ENCODE measurements around the gene CAPZB. TPM values are rescaled to one million over a fixed set of nuclear protein-coding genes. Genes with fewer than 3 reads are reported as not detected.

CAPZB gene
- total and polyA plus RNA-seq, 2 of the 4 experiments (the other 2 are of a cell fraction): 216 to 304 TPM

DNA sequence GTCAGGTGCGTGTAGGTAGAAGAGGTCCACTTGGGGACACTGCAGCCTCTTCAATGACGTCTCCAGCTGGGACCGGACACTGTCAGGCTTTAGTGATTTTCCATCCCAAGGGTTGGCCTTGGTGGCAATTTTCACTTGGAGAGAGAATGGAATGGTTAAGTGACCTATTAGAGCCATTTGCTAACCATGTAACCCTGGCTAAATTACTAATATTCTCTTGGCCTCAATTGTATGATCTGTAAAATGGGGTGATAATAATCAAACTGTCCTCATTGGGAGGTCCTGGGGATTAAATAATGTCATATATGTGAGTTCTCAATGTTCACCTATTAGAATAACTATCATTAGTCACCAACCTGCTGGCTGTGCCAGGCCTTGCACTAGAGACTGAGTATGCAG lies 176.8 kb downstream of the CAPZB start:
- H4K20me1 ChIP-seq (ENCODE audit: insufficient read depth, low read length): peaks cover 21% of the 10 kb centered on the region
- TF ChIP-seq MAFK (IDR thresholded peaks at IDR 0.05; ENCODE audit: low read depth, low read length): no peak
- TF ChIP-seq, protein P1, sequence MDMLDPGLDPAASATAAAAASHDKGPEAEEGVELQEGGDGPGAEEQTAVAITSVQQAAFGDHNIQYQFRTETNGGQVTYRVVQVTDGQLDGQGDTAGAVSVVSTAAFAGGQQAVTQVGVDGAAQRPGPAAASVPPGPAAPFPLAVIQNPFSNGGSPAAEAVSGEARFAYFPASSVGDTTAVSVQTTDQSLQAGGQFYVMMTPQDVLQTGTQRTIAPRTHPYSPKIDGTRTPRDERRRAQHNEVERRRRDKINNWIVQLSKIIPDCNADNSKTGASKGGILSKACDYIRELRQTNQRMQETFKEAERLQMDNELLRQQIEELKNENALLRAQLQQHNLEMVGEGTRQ (IDR thresholded peaks at IDR 0.05; ENCODE audit: low read depth, low read length): no peak
- no peak for TF ChIP-seq FOS (IDR thresholded peaks at IDR 0.05; ENCODE audit: low read depth, low read length)
- no peak for TF ChIP-seq RFX5 (IDR thresholded peaks at IDR 0.05; ENCODE audit: low read depth, low read length)
- no peak for TF ChIP-seq RCOR1 (IDR thresholded peaks at IDR 0.05; ENCODE audit: insufficient replicate concordance, low read length)
- TF ChIP-seq, protein P2, sequence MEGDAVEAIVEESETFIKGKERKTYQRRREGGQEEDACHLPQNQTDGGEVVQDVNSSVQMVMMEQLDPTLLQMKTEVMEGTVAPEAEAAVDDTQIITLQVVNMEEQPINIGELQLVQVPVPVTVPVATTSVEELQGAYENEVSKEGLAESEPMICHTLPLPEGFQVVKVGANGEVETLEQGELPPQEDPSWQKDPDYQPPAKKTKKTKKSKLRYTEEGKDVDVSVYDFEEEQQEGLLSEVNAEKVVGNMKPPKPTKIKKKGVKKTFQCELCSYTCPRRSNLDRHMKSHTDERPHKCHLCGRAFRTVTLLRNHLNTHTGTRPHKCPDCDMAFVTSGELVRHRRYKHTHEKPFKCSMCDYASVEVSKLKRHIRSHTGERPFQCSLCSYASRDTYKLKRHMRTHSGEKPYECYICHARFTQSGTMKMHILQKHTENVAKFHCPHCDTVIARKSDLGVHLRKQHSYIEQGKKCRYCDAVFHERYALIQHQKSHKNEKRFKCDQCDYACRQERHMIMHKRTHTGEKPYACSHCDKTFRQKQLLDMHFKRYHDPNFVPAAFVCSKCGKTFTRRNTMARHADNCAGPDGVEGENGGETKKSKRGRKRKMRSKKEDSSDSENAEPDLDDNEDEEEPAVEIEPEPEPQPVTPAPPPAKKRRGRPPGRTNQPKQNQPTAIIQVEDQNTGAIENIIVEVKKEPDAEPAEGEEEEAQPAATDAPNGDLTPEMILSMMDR (conservative IDR thresholded peaks at IDR 0.05; ENCODE audit: low read depth, low read length): no peak
- TF ChIP-seq BHLHE40 (IDR thresholded peaks at IDR 0.05; ENCODE audit: low read depth, low read length): no peak
- TF ChIP-seq CHD1 (IDR thresholded peaks at IDR 0.05; ENCODE audit: low read depth, low read length): no peak
- TF ChIP-seq MXI1 (IDR thresholded peaks at IDR 0.05; ENCODE audit: borderline replicate concordance, low read depth, low read length): no peak
- TF ChIP-seq CEBPB (IDR thresholded peaks at IDR 0.05; ENCODE audit: low read depth, low read length): no peak
- TF ChIP-seq RAD21 (IDR thresholded peaks at IDR 0.05; ENCODE audit: low read length): no peak
- TF ChIP-seq SMC3 (IDR thresholded peaks at IDR 0.05; ENCODE audit: low read depth, low read length): no peak
- TF ChIP-seq, protein P3, sequence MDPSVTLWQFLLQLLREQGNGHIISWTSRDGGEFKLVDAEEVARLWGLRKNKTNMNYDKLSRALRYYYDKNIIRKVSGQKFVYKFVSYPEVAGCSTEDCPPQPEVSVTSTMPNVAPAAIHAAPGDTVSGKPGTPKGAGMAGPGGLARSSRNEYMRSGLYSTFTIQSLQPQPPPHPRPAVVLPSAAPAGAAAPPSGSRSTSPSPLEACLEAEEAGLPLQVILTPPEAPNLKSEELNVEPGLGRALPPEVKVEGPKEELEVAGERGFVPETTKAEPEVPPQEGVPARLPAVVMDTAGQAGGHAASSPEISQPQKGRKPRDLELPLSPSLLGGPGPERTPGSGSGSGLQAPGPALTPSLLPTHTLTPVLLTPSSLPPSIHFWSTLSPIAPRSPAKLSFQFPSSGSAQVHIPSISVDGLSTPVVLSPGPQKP (IDR thresholded peaks at IDR 0.05; ENCODE audit: borderline replicate concordance, low read depth, low read length): no peak
- no peak for TF ChIP-seq MAZ (IDR thresholded peaks at IDR 0.05; ENCODE audit: borderline replicate concordance, low read depth, low read length)
- no peak for TF ChIP-seq NFE2L2 (IDR thresholded peaks at IDR 0.05; ENCODE audit: low read depth, low read length)
- TF ChIP-seq POLR2A (IDR thresholded peaks at IDR 0.05; ENCODE audit: low read depth, low read length): no peak
- no peak overlapping the region for H3K27ac ChIP-seq (ENCODE audit: insufficient read depth, low read length)
- no peak overlapping the region for H3K18ac ChIP-seq (ENCODE audit: low read depth, low read length)
- no peak overlapping the region for H3K14ac ChIP-seq (replicated peaks; ENCODE audit: low read depth, low read length)
- no peak overlapping the region for H4K8ac ChIP-seq (ENCODE audit: low read depth in 2 of 2, low read length in 2 of 2)
- no peak overlapping the region for H2BK5ac ChIP-seq (ENCODE audit: low read depth, low read length, poor library complexity, severe bottlenecking)
- H2AFZ ChIP-seq (replicated peaks; ENCODE audit: low read length, poor library complexity): no peak overlapping the region
- no peak overlapping the region for H3K4me2 ChIP-seq (ENCODE audit: low read depth, low read length)
- ChIA-PET POLR2A (ENCODE audit: unreplicated experiment) (no interaction called here), CTCF (no interaction called here)
- H3K9ac ChIP-seq (ENCODE audit: low read depth, low read length): no peak overlapping the region
- no peak overlapping the region for H2AK5ac ChIP-seq (ENCODE audit: low read depth, low read length)
- no peak overlapping the region for H2BK120ac ChIP-seq (ENCODE audit: low read depth, low read length)
- H3K23ac ChIP-seq (ENCODE audit: low read depth, low read length): no peak overlapping the region
- BruUV-seq (replicated peaks): no TSS peak
- 100% methylated on average over 3 of the region's 3 CpGs; no CpG with 5 or more reads in 1 of the 2 experiments for WGBS, 2 experiments (ENCODE audit: extremely low coverage in 2 of 2, insufficient read length in 1 of 2)
- H4K91ac ChIP-seq (ENCODE audit: insufficient read depth, low read depth, low read length): no peak overlapping the region
- no peaks in the 10 kb centered on the region for H3K9me3 ChIP-seq (ENCODE audit: control insufficient read depth, insufficient read depth, low read length)
- peaks cover 42% of the 10 kb centered on the region for H3K36me3 ChIP-seq (ENCODE audit: control insufficient read depth, insufficient read depth, low read length)
- H3K9me1 ChIP-seq (ENCODE audit: insufficient read depth, low read length): peaks cover 14% of the 10 kb centered on the region
- H3K4me3 ChIP-seq (ENCODE audit: insufficient read depth, low read depth, low read length): no peak overlapping the region
- no peak overlapping the region for H4K5ac ChIP-seq (ENCODE audit: low read depth, low read length)
- no peak overlapping the region for H3K4ac ChIP-seq (ENCODE audit: low read depth, low read length)
- ATAC-seq (ENCODE audit: low read depth) (no peak), DNase-seq (no peak)
- no peak overlapping the region for H3K56ac ChIP-seq (ENCODE audit: extremely low read depth, insufficient read depth, low read length)
- peaks cover 18 to 45% of the 10 kb centered on the region in 2 experiments for H3K79me1 ChIP-seq (ENCODE audit: low read depth in 1 of 2, low read length in 2 of 2)
- dilution Hi-C loops (cut with HindIII; ENCODE audit: low sequenced_read_pairs, unreplicated experiment): no loop called here
- no peak overlapping the region for H2AK9ac ChIP-seq (replicated peaks; ENCODE audit: low read depth, low read length, poor library complexity)
- in situ Hi-C loops (cut with MboI; ENCODE audit: low sequenced_read_pairs): no loop called here
- H2BK15ac ChIP-seq (ENCODE audit: low read depth, low read length): no peak overlapping the region
- H3K27me3 ChIP-seq (ENCODE audit: control insufficient read depth, insufficient read depth, low read length): no peaks in the 10 kb centered on the region
- intact Hi-C loops (cut with micrococcal nuclease): no loop called here
- H2BK20ac ChIP-seq (ENCODE audit: low read depth, low read length): no peak overlapping the region
- peaks cover 18% of the 10 kb centered on the region for H3K4me1 ChIP-seq (ENCODE audit: control insufficient read depth, insufficient read depth, low read length)
